Gastroesophageal sphincter (tissue), 3 donors: ENCODE data around the gene ZBTB7C.

Experiments used
- CTCF ChIP-seq, 4 experiments: fragments of 200-600 bp in 2 of 4; fragments of 450-650 bp in 2 of 4; sonication (generic) in 1 of 4; IDR thresholded peaks; one replicate each; pipeline ENCODE4 v1.5.1; 2017 to 2019; ENCODE audit warnings: antibody characterized with exemption in 4 of 4, mild to moderate bottlenecking in 2 of 4, moderate library complexity in 2 of 4
- POLR2A ChIP-seq, 2 donors: fragments of 450-650 bp; IDR thresholded peaks; one replicate each; pipeline ENCODE4 v1.6.1; 2017; ENCODE audit warnings: antibody characterized with exemption in 2 of 2, mild to moderate bottlenecking in 2 of 2, moderate library complexity in 1 of 2

- TF ChIP-seq CTCF (IDR thresholded peaks at IDR 0.05) (no peak), POLR2A (IDR thresholded peaks at IDR 0.05) (no peak)
These were observed 274.6 kb downstream of the ZBTB7C start for GRCh38 chr18:48134609-48135008.
